Mucosa of descending colon (tissue), 3 donors: Measurements from ENCODE around the gene GPR142. TPM values are rescaled to one million over a fixed set of nuclear protein-coding genes. Genes with fewer than 3 reads are reported as not detected.
"Not testable (repeated sequence)": the region's sequence is repeated elsewhere in the genome, so short reads cannot be mapped to it uniquely, and the experiment has no call there.

Experiments
- ATAC-seq: fragments of 200-7000 bp; cut with Tn5 transposase; one replicate; pipeline ENCODE4 v1.9.1; 2020; ENCODE audit warnings: mild to moderate bottlenecking, moderate library complexity
- DNase-seq, 3 donors: peaks; one replicate each; pipeline ENCODE4 v3.0.0-alpha.2; 2020
- H3K36me3 ChIP-seq: fragments of 200-600 bp; one replicate; pipeline ENCODE4 v1.8.0; 2021; ENCODE audit warnings: low read depth, mild to moderate bottlenecking
- H3K4me1 ChIP-seq: fragments of 200-600 bp; one replicate; pipeline ENCODE4 v1.8.0; 2021; ENCODE audit warnings: low read depth, mild to moderate bottlenecking
- H3K4me3 ChIP-seq: fragments of 200-600 bp; one replicate; pipeline ENCODE4 v1.8.0; 2021; ENCODE audit warnings: mild to moderate bottlenecking
- H3K9me3 ChIP-seq: fragments of 200-600 bp; one replicate; pipeline ENCODE4 v1.8.0; 2021; ENCODE audit warnings: mild to moderate bottlenecking
- intact Hi-C, 2 donors: fragments of 100-400 bp; cut with DNase I in 1 of 2; cut with micrococcal nuclease in 1 of 2; formaldehyde crosslinking; loops; one replicate each; pipeline versions ENCODE4 v1.11.0 to v1.11.1; 2022; cut with DNase I, micrococcal nuclease
- total RNA-seq, 3 donors: library from RNA; stranded (reverse); fragmentation: NEBNext Ultra II Directional in 2 of 3; extraction: Animal tissue kit (Norgen Biotek cat#: 25700) in 2 of 3; gene quantifications; one replicate each; pipeline versions ENCODE4 v1.2.1 to v1.2.4, GENCODE V29; 2021 to 2023
- TF ChIP-seq, protein P1 (sequence below): fragments of 200-600 bp; IDR thresholded peaks from one replicate; pipeline ENCODE4 v1.8.0; 2022; ENCODE audit warnings: antibody characterized with exemption, mild to moderate bottlenecking
- donor health status: DM: no; HTN: no; CAD: no; lungs with moderate emphysema.
- donor health status: DM: no; HTN: no; CAD: no.
- donor health status: DM: no; HTN: yes; CAD: no.

GPR142 gene
- total RNA-seq, 3 donors from 2014 or later, result 0.17 TPM; not detected in 2

DNA sequence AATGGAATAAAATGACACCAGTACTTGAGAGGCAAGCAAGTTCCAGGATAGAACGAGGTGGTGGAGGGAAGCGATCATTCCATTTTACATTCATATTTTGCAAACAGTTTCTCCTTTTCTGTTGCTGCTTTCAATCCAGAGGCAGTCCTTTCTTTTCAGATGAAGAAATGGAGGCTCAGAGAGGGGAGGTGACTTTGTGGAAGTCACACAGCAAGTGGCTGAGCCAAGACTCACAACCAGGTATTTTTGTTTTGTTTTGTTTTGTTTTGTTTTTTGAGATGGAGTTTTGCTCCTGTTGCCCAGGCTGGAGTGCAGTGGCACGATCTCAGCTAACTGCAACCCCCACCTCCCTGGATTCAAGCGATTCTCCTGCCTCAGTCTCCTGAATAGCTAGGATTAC lies 29.3 kb downstream of the GPR142 start:
- Histone ChIP-seq H3K9me3 (no peaks in the 10 kb centered on the region), H3K4me1 (peaks cover 7% of the 10 kb centered on the region), H3K4me3 (no peak overlapping the region), H3K36me3 (no peaks in the 10 kb centered on the region)
- ATAC-seq (no peak), DNase-seq (no peak)
- TF ChIP-seq, protein P1, sequence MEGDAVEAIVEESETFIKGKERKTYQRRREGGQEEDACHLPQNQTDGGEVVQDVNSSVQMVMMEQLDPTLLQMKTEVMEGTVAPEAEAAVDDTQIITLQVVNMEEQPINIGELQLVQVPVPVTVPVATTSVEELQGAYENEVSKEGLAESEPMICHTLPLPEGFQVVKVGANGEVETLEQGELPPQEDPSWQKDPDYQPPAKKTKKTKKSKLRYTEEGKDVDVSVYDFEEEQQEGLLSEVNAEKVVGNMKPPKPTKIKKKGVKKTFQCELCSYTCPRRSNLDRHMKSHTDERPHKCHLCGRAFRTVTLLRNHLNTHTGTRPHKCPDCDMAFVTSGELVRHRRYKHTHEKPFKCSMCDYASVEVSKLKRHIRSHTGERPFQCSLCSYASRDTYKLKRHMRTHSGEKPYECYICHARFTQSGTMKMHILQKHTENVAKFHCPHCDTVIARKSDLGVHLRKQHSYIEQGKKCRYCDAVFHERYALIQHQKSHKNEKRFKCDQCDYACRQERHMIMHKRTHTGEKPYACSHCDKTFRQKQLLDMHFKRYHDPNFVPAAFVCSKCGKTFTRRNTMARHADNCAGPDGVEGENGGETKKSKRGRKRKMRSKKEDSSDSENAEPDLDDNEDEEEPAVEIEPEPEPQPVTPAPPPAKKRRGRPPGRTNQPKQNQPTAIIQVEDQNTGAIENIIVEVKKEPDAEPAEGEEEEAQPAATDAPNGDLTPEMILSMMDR, result no peak
- intact Hi-C loops, result no loop called here

DNA sequence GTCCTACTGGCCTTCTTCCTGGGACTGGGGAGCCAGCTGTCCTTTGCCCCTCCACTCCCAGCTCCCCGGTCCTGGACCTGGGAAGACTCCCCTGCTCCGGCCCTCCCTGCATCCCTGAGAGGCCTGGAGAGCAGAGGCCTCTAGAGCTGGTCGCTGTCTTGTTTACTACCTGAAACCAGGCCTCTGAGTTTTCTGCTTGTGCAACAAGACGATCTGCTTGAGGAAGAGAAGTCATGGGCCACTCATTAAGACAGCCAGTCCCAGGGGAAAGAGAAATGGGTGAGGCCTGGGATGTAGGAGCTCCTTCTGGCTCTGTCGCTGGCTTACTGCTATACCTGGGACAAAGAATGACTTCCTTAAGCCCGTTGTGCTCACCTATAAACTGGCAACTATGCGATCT lies 34.7 kb downstream of the GPR142 start:
- intact Hi-C loops, result no loop called here
- Histone ChIP-seq H3K9me3 (no peaks in the 10 kb centered on the region), H3K36me3 (no peaks in the 10 kb centered on the region), H3K4me1 (no peaks in the 10 kb centered on the region), H3K4me3 (no peak overlapping the region)
- no peak for DNase-seq
- ATAC-seq, result no peak
- TF ChIP-seq, protein P1, result no peak

DNA sequence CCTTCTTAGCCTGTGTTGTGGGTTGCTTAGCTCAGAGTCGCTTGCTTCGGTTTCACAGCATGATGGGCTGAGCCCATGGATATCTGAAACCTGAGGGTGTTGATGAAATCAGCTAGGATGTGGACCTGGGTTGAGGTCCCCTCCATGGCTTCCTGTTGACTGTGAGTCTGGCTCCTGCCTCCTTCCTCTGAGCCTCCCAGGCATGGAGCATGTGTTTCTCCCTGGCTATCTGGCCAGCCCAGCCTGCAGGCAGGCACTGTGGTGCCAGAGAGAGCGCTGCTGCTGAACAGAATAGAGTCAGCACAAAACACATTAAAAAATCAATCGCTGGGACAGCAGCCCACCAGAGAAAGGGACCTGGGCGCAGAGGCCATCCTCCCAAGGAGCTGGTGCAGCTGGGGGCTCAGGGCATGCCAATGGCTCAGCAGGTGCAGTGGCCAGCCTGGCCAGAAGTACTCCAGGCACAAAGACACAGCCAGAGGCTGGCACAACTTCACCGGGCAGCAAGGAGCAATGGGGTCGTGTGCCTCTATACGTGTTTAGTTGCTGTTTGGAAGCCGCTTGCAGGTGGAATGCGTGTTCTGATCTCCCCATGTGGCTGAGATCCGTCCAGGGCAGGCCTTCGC lies 36.3 kb downstream of the GPR142 start:
- Histone ChIP-seq H3K4me1 (no peaks in the 10 kb centered on the region), H3K9me3 (no peaks in the 10 kb centered on the region), H3K36me3 (no peaks in the 10 kb centered on the region), H3K4me3 (no peak overlapping the region)
- DNase-seq, result no peak
- ATAC-seq, result no peak
- intact Hi-C loops, result no loop called here
- TF ChIP-seq, protein P1, result no peak

DNA sequence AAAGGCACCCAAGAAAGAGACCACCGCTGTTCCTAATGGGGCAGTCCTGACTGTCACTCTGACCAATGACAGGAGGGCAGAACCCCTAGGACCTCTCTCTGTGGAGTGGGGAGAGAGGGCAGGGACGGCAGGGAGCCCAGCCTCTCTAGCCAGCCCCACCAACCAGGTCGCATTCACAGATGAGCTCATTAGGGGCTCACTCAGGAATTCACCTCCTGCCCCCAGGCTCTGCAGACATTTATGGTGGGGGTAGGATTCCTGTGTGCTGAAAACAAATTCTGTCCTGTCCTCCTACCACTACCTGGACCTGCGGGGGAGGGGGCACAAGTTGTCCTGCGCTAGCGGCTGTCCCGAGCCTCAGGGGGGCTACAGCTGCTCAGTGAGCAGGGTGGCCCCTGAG lies 36.9 kb downstream of the GPR142 start:
- Histone ChIP-seq H3K36me3 (no peaks in the 10 kb centered on the region), H3K4me1 (peaks cover 5% of the 10 kb centered on the region), H3K4me3 (no peak overlapping the region), H3K9me3 (no peaks in the 10 kb centered on the region)
- ATAC-seq (no peak), DNase-seq (no peak)
- TF ChIP-seq, protein P1, result no peak
- intact Hi-C loops, result no loop called here

DNA sequence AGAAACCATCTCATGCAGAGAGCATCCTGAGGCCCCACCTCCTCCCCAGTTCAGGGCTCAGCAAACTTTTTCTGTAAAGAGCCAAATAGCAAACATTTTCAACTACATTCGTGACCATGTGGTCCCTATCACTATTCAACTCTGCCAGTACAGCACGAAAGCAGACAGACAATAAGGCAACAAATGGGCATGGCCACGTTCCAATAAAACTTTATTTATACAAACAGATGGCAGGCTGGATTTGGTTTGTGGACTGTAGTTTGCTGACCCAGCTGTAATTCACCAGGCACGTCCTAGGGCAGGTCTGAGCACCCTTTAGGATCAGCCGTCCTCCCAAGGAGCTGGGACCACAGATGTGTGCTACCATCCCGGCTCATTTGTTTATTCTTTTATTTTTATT lies 37.5 kb downstream of the GPR142 start:
- intact Hi-C loops, result no loop called here
- no peak for DNase-seq
- TF ChIP-seq, protein P1, result no peak

DNA sequence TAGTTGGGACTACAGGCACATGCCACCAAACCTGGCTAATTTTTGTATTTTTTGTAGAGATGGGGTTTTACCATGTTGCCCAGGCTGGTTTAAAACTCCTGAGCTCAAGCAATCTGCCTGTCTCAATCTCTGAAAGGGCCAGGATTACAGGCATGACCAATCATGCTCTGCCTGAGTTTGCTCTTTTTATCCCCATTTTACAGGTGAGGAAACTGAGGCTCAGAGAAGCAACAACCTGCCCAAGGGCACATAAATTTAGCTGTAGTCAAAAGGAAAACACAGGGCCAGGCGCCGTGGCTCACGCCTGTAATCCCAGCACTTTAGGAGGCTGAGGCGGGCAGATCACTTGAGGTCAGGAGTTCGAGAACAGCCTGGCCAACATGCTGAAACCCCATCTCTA lies 38.0 kb downstream of the GPR142 start:
- H3K9me3 ChIP-seq, intact Hi-C loops, ATAC-seq, H3K4me1 ChIP-seq, H3K36me3 ChIP-seq, DNase-seq, H3K4me3 ChIP-seq: not testable (repeated sequence)

More for the DNA sequence above, 37.5 kb downstream of the GPR142 start:
- peaks cover 5% of the 10 kb centered on the region for H3K4me1 ChIP-seq
- H3K9me3 ChIP-seq, result no peaks in the 10 kb centered on the region
- ATAC-seq, result peak; percentile 5
- no peak overlapping the region for H3K4me3 ChIP-seq
- no peaks in the 10 kb centered on the region for H3K36me3 ChIP-seq
